Breast epithelium (tissue), 3 donors: ENCODE measurements around the gene APOL3.
"Not testable (repeated sequence)": the region's sequence is repeated elsewhere in the genome, so short reads cannot be mapped to it uniquely, and the experiment has no call there.

Experiments
- POLR2AphosphoS5 ChIP-seq, 3 donors: sonication (generic); formaldehyde crosslinking; IDR thresholded peaks; one replicate each; pipeline ENCODE4 v1.6.1; 2017; ENCODE audit warnings: antibody characterized with exemption in 3 of 3
- TF ChIP-seq, protein P1 (sequence below), 3 donors: fragments of 450-650 bp; IDR thresholded peaks; one replicate each; pipeline ENCODE4 v1.5.1; 2016 to 2017; ENCODE audit warnings: antibody characterized with exemption in 3 of 3, mild to moderate bottlenecking in 3 of 3, moderate library complexity in 3 of 3

- TF ChIP-seq, protein P1, sequence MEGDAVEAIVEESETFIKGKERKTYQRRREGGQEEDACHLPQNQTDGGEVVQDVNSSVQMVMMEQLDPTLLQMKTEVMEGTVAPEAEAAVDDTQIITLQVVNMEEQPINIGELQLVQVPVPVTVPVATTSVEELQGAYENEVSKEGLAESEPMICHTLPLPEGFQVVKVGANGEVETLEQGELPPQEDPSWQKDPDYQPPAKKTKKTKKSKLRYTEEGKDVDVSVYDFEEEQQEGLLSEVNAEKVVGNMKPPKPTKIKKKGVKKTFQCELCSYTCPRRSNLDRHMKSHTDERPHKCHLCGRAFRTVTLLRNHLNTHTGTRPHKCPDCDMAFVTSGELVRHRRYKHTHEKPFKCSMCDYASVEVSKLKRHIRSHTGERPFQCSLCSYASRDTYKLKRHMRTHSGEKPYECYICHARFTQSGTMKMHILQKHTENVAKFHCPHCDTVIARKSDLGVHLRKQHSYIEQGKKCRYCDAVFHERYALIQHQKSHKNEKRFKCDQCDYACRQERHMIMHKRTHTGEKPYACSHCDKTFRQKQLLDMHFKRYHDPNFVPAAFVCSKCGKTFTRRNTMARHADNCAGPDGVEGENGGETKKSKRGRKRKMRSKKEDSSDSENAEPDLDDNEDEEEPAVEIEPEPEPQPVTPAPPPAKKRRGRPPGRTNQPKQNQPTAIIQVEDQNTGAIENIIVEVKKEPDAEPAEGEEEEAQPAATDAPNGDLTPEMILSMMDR (IDR thresholded peaks at IDR 0.05), result not testable (repeated sequence)
- TF ChIP-seq POLR2AphosphoS5 (IDR thresholded peaks at IDR 0.05), result not testable (repeated sequence)
These were observed 48.9 kb upstream of the APOL3 start for GRCh38 chr22:36209488-36209908.
